HG03135 (cell line): ENCODE measurements around the gene ANKRD33.

Experiments used
- ATAC-seq: cut with Tn5 transposase; IDR thresholded peaks from one replicate; pipeline ENCODE4 v1.9.1; 2021; ENCODE audit warnings: mild to moderate bottlenecking, moderate library complexity; ENCODE audit not compliant: unreplicated experiment

Gene ANKRD33

DNA sequence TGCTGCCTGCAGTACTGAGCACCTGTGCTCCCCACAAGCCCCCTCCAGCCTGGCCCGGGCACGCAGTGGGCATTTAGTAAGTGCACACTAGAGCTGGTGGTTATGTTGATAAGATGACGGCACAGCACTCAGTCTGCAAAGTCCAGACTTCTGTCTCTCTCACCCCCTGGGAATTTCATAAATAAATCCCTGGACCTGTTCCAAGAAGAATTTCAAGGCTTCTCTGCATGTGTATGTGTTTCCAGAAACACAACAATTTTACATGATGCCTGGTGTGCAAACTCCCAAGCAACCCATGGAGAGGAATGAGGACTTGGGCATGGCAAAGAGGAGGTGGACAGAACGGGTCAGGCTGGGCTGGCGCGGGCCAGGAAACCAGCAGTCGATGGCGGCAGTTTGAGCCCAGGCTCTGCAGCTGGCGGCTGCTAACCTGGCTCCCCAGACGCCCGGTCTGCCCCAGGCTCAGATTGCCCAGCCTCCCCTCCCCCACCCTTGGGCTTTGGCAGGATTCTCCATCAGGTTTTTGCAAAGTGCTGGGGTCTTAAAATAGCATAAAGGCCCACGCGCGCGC, 53.2 kb downstream of the ANKRD33 start:
- no peak for ATAC-seq
